WTC11 (cell line): ENCODE measurements around the gene CDCA4.

ENCODE experiments used
- ESRRA ChIP-seq: sonication (generic); formaldehyde crosslinking; IDR thresholded peaks from 2 replicates; pipeline ENCODE4 v1.8.1; 2022; ENCODE audit warnings: mild to moderate bottlenecking, missing genetic modification reagents, borderline replicate concordance
- SP1 ChIP-seq: sonication (generic); formaldehyde crosslinking; conservative IDR thresholded peaks from 2 replicates; pipeline ENCODE4 v1.8.1; 2022; ENCODE audit warnings: missing genetic modification reagents
- ZNF121 ChIP-seq: sonication (generic); formaldehyde crosslinking; IDR thresholded peaks from 2 replicates; pipeline ENCODE4 v1.8.0; 2023; ENCODE audit warnings: missing genetic modification reagents
- TF ChIP-seq, protein P1 (sequence below): fragments of 200-600 bp; IDR thresholded peaks from 2 replicates; pipeline ENCODE4 v1.8.0; 2022; ENCODE audit warnings: antibody characterized with exemption
- TF ChIP-seq, protein P2 (sequence below): sonication (generic); formaldehyde crosslinking; IDR thresholded peaks from 2 replicates; pipeline ENCODE4 v1.8.0; 2022; ENCODE audit warnings: missing genetic modification reagents
- TF ChIP-seq, protein P3 (sequence below): sonication (generic); formaldehyde crosslinking; IDR thresholded peaks from 2 replicates; pipeline ENCODE4 v1.8.0; 2022; ENCODE audit warnings: mild to moderate bottlenecking, missing genetic modification reagents

DNA sequence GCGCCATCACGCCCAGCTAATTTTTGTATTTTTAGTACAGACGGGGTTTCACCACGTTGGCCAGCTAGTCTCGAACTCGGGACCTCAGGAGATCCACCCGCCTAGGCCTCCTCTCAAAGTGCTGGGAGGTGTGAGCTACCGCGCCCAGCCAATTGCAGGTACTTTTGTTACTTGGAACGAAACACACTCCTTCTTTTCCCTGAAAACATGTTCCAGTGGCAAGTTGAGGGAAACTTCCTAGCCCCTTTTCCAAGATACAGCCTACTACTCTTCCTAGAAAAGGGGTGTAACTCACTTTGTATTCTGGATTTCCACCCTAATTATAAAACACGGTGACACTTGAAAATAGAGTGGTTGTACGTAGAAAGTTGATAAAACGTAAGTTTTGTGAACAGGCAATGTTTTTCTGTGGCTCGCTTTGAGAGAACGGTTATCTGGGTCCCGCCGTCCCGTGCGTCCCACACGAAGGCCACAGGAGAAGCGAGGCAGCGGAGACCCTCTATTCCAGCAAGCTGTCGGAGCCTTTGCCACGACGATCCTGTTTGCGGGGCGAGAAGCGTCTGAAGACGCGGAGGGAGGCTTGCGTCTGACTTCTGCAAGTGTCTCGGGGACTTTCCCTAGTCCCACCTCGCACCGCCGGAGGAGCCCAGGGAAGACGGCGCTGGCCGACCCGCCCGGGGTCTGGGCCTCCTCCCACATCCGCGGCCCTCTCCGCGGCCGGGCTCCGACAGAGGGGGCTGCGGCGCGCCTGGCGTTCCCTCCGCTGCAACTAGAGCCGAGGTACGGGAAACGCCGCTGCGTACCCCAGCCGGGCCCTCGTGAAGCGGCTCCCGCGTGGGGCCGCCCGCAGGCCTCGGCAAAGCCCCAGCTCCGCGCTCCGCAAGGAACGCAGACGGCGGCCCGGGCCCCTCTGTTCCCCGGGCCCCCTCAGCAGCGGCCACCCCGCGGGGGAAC is 745 bp downstream of the CDCA4 start:
- TF ChIP-seq ESRRA (CRISPR knock-in tag) (no peak), ZNF121 (no peak), SP1 (no peak)
- TF ChIP-seq, protein P1, sequence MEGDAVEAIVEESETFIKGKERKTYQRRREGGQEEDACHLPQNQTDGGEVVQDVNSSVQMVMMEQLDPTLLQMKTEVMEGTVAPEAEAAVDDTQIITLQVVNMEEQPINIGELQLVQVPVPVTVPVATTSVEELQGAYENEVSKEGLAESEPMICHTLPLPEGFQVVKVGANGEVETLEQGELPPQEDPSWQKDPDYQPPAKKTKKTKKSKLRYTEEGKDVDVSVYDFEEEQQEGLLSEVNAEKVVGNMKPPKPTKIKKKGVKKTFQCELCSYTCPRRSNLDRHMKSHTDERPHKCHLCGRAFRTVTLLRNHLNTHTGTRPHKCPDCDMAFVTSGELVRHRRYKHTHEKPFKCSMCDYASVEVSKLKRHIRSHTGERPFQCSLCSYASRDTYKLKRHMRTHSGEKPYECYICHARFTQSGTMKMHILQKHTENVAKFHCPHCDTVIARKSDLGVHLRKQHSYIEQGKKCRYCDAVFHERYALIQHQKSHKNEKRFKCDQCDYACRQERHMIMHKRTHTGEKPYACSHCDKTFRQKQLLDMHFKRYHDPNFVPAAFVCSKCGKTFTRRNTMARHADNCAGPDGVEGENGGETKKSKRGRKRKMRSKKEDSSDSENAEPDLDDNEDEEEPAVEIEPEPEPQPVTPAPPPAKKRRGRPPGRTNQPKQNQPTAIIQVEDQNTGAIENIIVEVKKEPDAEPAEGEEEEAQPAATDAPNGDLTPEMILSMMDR: no peak
- TF ChIP-seq, protein P2, sequence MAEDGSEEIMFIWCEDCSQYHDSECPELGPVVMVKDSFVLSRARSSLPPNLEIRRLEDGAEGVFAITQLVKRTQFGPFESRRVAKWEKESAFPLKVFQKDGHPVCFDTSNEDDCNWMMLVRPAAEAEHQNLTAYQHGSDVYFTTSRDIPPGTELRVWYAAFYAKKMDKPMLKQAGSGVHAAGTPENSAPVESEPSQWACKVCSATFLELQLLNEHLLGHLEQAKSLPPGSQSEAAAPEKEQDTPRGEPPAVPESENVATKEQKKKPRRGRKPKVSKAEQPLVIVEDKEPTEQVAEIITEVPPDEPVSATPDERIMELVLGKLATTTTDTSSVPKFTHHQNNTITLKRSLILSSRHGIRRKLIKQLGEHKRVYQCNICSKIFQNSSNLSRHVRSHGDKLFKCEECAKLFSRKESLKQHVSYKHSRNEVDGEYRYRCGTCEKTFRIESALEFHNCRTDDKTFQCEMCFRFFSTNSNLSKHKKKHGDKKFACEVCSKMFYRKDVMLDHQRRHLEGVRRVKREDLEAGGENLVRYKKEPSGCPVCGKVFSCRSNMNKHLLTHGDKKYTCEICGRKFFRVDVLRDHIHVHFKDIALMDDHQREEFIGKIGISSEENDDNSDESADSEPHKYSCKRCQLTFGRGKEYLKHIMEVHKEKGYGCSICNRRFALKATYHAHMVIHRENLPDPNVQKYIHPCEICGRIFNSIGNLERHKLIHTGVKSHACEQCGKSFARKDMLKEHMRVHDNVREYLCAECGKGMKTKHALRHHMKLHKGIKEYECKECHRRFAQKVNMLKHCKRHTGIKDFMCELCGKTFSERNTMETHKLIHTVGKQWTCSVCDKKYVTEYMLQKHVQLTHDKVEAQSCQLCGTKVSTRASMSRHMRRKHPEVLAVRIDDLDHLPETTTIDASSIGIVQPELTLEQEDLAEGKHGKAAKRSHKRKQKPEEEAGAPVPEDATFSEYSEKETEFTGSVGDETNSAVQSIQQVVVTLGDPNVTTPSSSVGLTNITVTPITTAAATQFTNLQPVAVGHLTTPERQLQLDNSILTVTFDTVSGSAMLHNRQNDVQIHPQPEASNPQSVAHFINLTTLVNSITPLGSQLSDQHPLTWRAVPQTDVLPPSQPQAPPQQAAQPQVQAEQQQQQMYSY: no peak
- TF ChIP-seq, protein P3, sequence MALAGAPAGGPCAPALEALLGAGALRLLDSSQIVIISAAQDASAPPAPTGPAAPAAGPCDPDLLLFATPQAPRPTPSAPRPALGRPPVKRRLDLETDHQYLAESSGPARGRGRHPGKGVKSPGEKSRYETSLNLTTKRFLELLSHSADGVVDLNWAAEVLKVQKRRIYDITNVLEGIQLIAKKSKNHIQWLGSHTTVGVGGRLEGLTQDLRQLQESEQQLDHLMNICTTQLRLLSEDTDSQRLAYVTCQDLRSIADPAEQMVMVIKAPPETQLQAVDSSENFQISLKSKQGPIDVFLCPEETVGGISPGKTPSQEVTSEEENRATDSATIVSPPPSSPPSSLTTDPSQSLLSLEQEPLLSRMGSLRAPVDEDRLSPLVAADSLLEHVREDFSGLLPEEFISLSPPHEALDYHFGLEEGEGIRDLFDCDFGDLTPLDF (CRISPR knock-in tag): no peak
